SK-N-MC (cell line): Measurements from ENCODE around the gene MAML2.

ENCODE experiments used
- EZH2 ChIP-seq: fragments of 200-600 bp; sonication (generic); IDR thresholded peaks from one replicate; pipeline ENCODE4 v1.6.1; 2017; ENCODE audit warnings: antibody characterized with exemption
- FOXP2 ChIP-seq: optimal IDR thresholded peaks from 2 replicates; pipeline ENCODE3; 2011; ENCODE audit warnings: mild to moderate bottlenecking, moderate library complexity; ENCODE audit not compliant: insufficient read depth; ENCODE audit errors: extremely low read length, control extremely low read depth
- POLR2AphosphoS5 ChIP-seq: IDR thresholded peaks from 2 replicates; pipeline ENCODE4 v1.6.1; 2012; ENCODE audit warnings: mild to moderate bottlenecking, low read depth, low read length, borderline replicate concordance

- TF ChIP-seq POLR2AphosphoS5 (no peak), EZH2 (no peak), FOXP2 (no peak)
Observed at GRCh38 chr11:96223083-96223482, 119.9 kb downstream of the MAML2 start.
